K562 (cell line): Measurements from ENCODE around the gene TEX54. TPM values are rescaled to one million over a fixed set of nuclear protein-coding genes. Genes with fewer than 3 reads are reported as not detected.
A peak's percentile ranks its signal among the peaks of the same experiment; 100 is the strongest.

ENCODE experiments used
- ARID2 ChIP-seq: fragments of 450-650 bp; IDR thresholded peaks from 2 replicates; pipeline ENCODE4 v1.6.1; 2017; ENCODE audit warnings: antibody characterized with exemption, mild to moderate bottlenecking
- CEBPG ChIP-seq, 3 experiments: fragments of 200-800 bp in 1 of 3; sonication (Bioruptor generic) in 1 of 3; sonication (generic) in 1 of 3; formaldehyde crosslinking in 1 of 3; IDR thresholded peaks in 2 of 3; conservative IDR thresholded peaks in 1 of 3; 2 replicates each; pipeline versions ENCODE4 v1.6.1 to v1.8.0; 2016 to 2022; ENCODE audit warnings: missing compliant biosample characterization in 2 of 3, missing genetic modification characterization in 2 of 3, mild to moderate bottlenecking in 1 of 3, missing genetic modification reagents in 1 of 3
- SNAPC5 ChIP-seq: fragments of 250-450 bp; sonication (Bioruptor Pico); IDR thresholded peaks from 2 replicates; pipeline ENCODE4 v1.8.0; 2021; ENCODE audit warnings: moderate library complexity, mild to moderate bottlenecking, inconsistent platforms
- SRSF1 ChIP-seq: fragments of 200-400 bp; formaldehyde crosslinking; IDR thresholded peaks from 2 replicates; pipeline ENCODE4 v1.6.1; 2017; ENCODE audit warnings: mild to moderate bottlenecking, low read depth, low read length, moderate library complexity
- TRIM25 ChIP-seq: fragments of 450-650 bp; IDR thresholded peaks from 2 replicates; pipeline ENCODE4 v1.7.0; 2016; ENCODE audit warnings: borderline replicate concordance
- XRCC4 ChIP-seq: IDR thresholded peaks from one replicate; pipeline ENCODE4 v1.6.1; 2011; ENCODE audit not compliant: insufficient read depth, insufficient read length; ENCODE audit errors: extremely low read depth
- ZHX1 ChIP-seq: fragments of 150-350 bp; conservative IDR thresholded peaks from 2 replicates; pipeline ENCODE4 v1.6.1; 2014; ENCODE audit warnings: low read length
- ZMIZ1 ChIP-seq, 2 experiments: fragments of 150-350 bp in 1 of 2; IDR thresholded peaks; 2 replicates each; pipeline ENCODE4 v1.6.1; 2012 to 2016; ENCODE audit warnings: low read depth in 2 of 2, low read length in 2 of 2, mild to moderate bottlenecking in 1 of 2, moderate library complexity in 1 of 2
- ZNF165 ChIP-seq: fragments of 250-450 bp; sonication (Bioruptor Pico); IDR thresholded peaks from 2 replicates; pipeline ENCODE4 v1.4.0; 2020; ENCODE audit warnings: borderline replicate concordance
- ZNF347 ChIP-seq: fragments of 450-650 bp; formaldehyde crosslinking; IDR thresholded peaks from 2 replicates; pipeline ENCODE4 v1.4.0; 2020; ENCODE audit warnings: low read depth, mild to moderate bottlenecking, moderate library complexity
- ZNF395 ChIP-seq: fragments of 200-800 bp; sonication (Bioruptor generic); IDR thresholded peaks from 2 replicates; pipeline ENCODE4 v1.6.1; 2017; ENCODE audit warnings: missing genetic modification characterization, missing compliant biosample characterization
- ZNF398 ChIP-seq: fragments of 250-450 bp; sonication (Bioruptor Pico); IDR thresholded peaks from 2 replicates; pipeline ENCODE4 v1.8.0; 2021; ENCODE audit warnings: moderate library complexity, mild to moderate bottlenecking, inconsistent platforms
- ZNF699 ChIP-seq: fragments of 250-450 bp; sonication (Bioruptor Pico); IDR thresholded peaks from 2 replicates; pipeline ENCODE4 v1.8.0; 2021; ENCODE audit warnings: mild to moderate bottlenecking, moderate library complexity; ENCODE audit not compliant: insufficient replicate concordance
- polyA plus RNA-seq, 8 experiments: library from polyadenylated mRNA; depleted of rRNA in 4 of 8; stranded (reverse) in 5 of 8; unstranded in 3 of 8; fragments of >200 nt; fragmentation: Nextera tagmentation in 2 of 8; fragmentation: Illumina TruSeq in 1 of 8; extraction: Ambion mirVana in 2 of 8; extraction: Trizol in 1 of 8; gene quantifications; 2 replicates each; pipeline versions ENCODE4 v1.2.1 to v1.2.3, GENCODE V29; 2011 to 2014; ENCODE audit warnings: inconsistent platforms in 1 of 8, missing spikeins in 1 of 8
- total RNA-seq, 7 experiments: library from RNA; depleted of rRNA in 6 of 7; stranded (reverse); fragments of >200 nt in 6 of 7; fragmentation: Illumina TruSeq in 2 of 7; extraction: Trizol in 2 of 7; gene quantifications; 2 replicates each; pipeline versions ENCODE4 v1.2.1 to v1.2.3, GENCODE V29; 2011 to 2021; ENCODE audit warnings: low replicate concordance in 1 of 7

The TEX54 gene
- total and polyA plus RNA-seq, 9 of the 15 experiments (the other 6 are each of a cell fraction or from before 2014, with no cell fraction given): not detected

GRCh38 chr11:62881579-62882430, 49.2 kb upstream of the TEX54 start (continued):
- no peak for TF ChIP-seq ZNF398 (CRISPR knock-in tag)
- TF ChIP-seq ZMIZ1 (IDR thresholded peaks at IDR 0.05; ENCODE audit: low read depth in 2 of 2, low read length in 2 of 2): no peak
- TF ChIP-seq SRSF1: no peak
- TF ChIP-seq ZHX1: no peak
- TF ChIP-seq XRCC4: no peak
- no peak for TF ChIP-seq ZNF699 (CRISPR knock-in tag)
- TF ChIP-seq ZNF165 (CRISPR knock-in tag): no peak
- no peak for TF ChIP-seq ARID2
- TF ChIP-seq SNAPC5 (CRISPR knock-in tag): no peak
- TF ChIP-seq ZNF395: peak; percentile 44; the same call in 1 of the 2 replicates
- TF ChIP-seq CEBPG (CRISPR knock-in tag; IDR thresholded peaks at IDR 0.05): peak; percentile 98
- TF ChIP-seq CEBPG (tag; conservative IDR thresholded peaks at IDR 0.05 in 1 of 2, IDR thresholded peaks at IDR 0.05 in 1 of 2): peak; percentile 92 to 97
- TF ChIP-seq ZNF347 (CRISPR knock-in tag): no peak
- no peak for TF ChIP-seq TRIM25
